HG02588 (cell line): ENCODE measurements around the gene LGR5.
"Not testable (repeated sequence)": the region's sequence is repeated elsewhere in the genome, so short reads cannot be mapped to it uniquely, and the experiment has no call there.

Source experiments
- ATAC-seq: cut with Tn5 transposase; IDR thresholded peaks from one replicate; pipeline ENCODE4 v1.9.1; 2021; ENCODE audit warnings: mild to moderate bottlenecking, moderate library complexity; ENCODE audit not compliant: unreplicated experiment

Gene LGR5

DNA sequence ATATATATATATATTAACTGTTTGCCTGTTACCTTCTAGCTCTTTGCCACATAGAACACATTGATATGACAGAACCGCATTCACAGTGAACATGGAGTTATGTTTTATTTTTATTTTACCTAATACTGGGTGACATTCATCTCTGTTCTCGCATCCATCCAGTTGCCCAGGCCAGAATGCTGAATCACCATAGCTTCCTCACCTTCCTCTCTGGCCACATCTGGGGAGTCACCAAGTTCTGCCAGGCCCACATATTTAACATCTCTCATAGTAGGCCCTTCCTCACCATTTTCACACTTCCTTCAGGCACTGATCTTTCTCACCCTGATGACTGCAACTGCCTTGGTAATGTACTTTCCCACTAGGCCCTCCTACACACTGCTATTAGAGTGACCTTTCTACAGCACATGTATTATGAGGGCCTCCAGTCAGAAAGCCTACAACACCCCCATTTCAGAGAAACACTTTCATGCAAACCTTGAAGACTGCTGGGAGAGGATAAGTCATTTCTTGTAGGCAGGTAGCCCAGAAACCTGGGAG lies 106.8 kb downstream of the LGR5 start:
- ATAC-seq: no peak

- ATAC-seq: no peak
These were observed 109.3 kb downstream of the LGR5 start for GRCh38 chr12:71548893-71549292.

- ATAC-seq: no peak
These were observed 111.9 kb downstream of the LGR5 start for GRCh38 chr12:71551529-71551928.

DNA sequence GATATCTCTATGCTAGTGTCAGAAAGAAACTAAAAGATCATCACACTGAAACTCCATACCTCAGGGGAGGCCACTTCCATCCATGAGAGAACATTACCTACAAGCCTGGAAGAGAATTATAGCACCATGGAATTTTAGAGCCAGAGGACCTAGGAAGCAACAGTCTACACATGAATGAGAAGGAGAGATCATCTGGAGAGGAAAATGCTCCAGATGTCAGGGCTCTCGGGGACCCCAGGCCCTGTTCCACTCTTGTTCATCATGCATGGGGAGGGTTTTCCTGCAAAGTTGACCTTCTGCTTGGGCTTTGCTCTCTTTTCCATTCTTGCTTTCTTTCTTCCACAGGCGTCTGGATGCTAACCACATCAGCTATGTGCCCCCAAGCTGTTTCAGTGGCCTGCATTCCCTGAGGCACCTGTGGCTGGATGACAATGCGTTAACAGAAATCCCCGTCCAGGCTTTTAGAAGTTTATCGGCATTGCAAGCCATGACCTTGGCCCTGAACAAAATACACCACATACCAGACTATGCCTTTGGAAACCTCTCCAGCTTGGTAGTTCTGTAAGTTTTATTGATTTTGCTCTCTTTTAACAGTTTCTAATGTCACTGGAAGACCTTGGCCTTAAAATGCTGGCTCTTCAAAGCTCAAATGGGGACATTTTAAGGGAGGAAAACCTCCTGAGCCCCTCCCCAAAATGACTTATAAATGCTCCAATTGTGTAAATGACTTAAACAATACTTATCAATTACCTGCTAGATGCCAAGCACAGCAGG lies 113.3 kb downstream of the LGR5 start:
- no peak for ATAC-seq

DNA sequence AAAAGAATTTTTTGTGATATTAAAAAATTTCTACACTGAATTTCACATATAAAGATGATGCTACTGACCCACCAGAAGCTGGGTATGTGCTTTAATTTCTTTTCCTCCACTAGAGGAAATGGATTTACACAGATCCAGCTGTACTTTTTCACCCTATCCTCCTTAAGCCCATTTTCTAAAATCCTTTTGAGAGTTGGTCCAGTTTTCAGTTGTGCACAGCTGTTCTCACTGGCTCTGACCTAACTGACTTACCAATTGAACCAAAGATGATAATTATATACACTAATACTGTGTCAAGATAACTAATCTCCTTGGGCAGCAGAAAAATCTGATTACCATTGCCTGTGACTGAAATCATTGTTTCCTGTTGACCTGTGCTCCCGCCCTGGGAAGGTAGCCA lies 115.6 kb downstream of the LGR5 start:
- ATAC-seq: no peak

DNA sequence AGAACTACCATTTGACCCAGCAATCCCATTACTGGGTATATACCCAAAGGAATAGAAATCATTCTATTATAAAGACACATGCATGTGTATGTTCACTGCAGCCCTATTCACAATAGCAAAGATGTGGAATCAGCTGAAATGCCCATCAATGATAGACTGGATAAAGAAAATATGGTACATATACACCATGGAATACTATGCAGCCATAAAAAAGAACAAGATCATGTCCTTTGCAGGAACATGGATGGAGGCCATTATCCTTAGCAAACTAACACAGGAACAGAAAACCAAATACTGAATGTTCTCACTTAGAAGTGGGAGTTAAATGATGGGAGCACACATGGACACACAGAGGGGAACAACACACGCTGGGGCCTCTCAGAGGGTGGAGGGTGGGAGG lies 116.2 kb downstream of the LGR5 start:
- not testable (repeated sequence) for ATAC-seq

DNA sequence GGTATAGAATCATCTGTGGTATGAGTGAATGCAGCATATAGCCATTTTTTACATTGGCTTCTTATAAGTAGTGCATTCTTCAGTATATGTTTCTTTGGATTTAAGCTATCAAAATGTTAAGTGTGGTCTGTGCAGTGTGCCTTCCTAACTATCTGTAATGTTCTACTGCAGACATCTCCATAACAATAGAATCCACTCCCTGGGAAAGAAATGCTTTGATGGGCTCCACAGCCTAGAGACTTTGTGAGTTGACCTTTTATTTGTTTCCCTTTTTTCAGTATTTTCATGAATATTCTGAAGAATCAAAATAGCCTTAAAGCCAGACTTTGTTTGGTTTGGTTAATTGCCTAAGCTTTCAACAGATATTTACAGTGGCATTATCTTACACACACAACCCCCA lies 116.8 kb downstream of the LGR5 start:
- ATAC-seq: no peak

DNA sequence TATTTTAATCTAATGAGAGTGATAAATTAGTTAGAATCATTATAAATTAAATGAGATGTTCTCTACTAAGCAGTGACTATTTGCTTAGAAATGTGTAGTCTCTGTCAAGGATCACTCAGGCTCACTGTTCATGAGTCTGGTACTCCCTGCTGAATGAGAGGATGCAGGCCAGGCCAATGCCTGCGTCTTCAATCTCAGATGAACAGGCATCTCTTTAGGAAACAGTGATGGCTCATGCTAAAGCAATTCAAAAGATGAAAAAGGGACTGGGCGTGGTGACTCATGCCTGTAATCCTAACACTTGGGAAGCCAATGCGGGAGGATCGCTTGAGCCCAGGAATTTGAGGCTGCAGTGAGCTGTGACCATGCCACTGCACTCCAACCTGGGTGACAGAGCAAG lies 117.3 kb downstream of the LGR5 start:
- no peak for ATAC-seq

DNA sequence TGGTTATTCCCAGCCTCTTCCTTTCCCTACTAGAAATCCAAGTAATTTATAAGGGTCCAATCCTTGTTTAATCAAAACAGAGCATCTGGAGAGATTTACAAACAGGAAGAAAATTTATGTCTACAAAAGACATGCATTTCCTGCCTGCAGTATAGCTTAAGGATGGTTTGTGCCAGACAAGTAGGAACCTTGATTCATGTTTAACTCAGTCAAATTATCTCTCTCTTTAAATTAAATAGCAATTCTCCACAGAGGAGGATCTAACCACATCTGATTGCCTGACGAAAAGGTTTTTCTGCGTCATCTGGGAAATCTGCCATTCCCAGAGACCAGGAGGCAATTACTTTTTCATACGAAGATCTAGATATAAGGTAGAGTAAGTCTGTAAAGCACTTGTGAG lies 118.8 kb downstream of the LGR5 start:
- ATAC-seq: no peak

DNA sequence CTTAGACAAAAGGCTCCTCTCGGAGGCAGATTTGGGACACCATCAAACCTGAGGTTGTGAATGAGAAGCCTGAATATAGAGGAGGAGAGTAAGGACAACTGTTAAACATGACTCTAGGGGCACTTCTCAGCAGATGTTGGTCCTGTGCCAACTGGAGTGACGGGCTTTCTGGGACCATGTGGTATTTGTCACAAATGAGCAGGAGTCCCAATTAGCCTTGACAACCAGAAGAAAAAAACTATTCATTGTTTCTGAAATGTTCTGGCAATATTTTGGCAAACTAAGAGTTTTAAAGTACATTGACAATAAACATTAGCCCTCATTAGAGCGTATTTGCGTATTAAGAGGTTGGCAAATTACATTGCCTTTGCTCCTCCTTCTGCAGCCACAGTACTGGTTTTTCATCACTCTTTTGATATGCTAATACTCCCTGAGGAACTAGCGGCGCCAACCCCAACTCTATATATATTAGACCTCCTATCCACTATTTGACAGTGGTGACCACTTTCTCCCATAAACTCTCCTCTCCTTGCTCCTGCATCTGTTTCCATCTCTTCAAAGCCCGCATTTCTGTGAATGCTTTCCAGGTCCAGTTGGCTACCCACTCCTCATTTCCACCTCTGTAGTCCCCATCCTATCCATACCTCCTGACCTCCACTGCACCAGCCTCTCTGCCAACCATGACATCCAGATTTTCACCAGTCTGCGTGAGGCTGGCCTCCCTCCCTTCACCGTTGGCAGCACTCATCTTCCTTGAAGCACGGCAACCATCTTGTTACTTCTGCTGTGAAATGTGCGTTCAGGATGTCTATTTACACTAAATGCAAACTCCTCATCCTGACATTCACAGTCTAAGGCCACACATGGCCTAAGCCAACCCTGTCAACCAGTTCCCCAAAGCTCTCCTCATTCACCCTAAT lies 123.3 kb downstream of the LGR5 start:
- ATAC-seq: no peak

DNA sequence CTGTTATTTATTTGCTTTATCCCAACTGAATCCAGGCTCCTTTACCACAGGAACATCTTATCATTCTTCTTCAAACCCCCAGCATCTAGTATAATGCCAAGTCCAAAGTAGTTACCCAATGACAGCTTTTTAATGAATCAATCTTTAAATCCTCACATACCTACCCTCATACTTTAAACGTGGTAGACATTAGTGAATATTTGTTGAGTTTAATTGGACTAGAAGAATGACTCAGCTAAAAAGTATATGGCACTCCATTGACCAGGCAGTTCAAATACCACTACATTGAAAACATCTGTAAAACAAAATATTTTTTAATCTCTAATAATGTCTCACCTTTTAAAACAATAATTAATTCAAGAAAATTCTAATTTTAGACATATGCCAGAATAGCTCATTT lies 125.9 kb downstream of the LGR5 start:
- ATAC-seq: no peak

DNA sequence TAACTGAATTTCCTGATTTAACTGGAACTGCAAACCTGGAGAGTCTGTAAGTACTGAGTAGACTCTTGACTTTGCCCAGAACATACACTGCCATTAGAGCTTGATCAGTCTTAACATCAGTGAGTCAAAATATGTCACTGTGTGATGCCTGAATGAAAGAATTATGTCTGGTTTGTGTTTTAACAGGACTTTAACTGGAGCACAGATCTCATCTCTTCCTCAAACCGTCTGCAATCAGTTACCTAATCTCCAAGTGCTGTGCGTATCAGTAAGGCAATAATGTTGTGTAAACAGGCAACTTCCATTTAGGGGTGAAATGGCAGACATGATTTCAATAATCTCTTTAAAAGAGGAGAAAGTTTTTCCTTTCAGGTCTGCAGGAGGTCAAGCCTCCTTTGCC lies 127.1 kb downstream of the LGR5 start:
- no peak for ATAC-seq

- ATAC-seq: no peak
These were observed 127.9 kb downstream of the LGR5 start for GRCh38 chr12:71567537-71567936.

DNA sequence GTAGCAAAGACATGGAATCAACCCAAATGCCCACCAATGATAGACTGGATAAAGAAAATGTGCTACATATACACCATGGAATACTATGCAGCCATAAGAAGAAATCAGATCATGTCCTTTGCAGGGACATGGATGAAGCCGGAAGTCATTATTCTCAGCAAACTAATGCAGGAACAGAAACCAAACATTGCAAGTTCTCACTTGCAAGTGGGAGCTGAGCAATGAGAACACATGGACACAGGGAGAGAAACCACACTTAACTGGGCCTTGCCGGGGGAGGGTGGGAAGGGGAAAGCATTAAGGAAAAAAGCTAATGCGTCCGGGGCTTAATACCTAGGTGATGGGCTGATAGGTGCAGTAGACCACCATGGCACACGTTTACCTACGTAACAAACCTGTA lies 130.3 kb downstream of the LGR5 start:
- ATAC-seq: not testable (repeated sequence)

DNA sequence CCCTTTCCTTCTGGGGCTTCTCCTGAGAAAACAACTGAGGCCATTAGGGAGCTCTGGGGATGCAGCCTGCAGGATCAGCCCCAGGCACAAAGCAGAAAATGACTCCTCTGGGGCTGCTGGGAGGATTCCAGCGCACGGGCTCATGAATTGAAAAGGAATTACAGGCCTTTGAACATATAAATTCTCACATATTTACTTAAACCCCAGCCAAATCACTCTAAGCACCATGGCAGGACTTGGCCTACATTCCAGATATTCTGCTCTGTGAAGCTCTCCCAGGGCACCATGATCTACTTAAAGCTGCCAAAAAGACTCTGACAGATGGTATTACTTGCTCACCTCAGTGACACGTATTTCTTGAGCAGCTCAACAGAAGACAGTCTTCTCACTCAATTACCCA lies 136.9 kb downstream of the LGR5 start:
- no peak for ATAC-seq

DNA sequence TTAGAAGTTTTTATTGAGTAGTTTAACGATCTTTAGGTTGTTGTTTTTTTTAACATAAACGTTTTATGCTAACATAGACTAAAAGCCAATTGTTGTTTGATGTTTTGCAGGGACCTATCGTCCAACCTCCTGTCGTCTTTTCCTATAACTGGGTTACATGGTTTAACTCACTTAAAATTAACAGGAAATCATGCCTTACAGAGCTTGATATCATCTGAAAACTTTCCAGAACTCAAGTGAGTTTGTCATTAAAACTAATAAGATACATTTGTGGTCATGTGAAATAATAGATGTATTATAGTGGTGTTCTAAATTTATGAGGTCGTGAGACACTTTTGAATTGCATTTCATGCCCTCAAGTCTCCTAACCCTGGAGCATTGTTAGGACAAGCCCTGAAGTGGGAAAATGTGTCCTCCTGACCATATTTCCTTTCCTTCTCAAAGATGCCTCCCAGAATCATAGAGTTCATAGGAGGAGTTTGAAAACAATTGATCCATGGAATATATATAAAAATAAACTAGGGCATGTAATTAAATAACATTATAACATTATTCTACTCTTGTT lies 139.2 kb downstream of the LGR5 start:
- ATAC-seq: no peak

DNA sequence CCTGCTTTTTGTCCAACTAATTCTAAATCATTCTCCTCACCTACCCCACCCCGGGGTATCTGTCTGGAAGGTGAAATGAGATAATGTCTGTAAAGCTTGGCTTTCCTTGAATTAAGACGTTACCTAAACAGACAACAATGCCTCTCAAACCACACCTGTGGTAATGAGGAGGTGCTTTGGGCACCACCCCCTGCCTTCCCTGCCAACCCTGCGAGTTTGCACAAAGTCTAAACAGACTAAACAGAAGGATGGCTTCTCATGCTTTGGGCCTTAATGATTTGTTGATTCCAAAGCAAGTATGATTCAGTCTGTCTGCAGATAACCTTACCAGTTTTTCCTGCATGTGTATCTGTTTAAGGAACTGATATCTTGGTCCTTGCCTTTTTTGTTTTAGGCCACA lies 141.6 kb downstream of the LGR5 start:
- no peak for ATAC-seq

DNA sequence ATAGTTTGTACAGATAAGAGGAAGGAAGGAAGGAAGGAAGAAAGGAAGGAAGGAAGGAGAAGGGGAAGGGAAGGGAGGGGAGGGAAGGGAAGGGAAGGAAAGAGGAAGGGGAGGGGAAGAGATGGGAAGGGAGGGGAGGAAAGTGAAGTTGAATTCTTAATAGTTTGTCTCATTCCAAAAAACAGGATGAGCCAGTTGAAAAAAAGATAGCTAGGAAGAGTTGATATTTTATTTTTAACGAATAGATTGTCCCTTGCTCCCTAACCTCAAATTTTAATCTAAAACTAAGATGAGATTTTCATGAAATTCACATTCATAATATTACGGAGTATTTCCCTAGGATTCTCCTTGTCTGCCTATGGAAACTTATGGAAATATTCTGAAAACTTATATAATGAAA lies 143.3 kb downstream of the LGR5 start:
- ATAC-seq: no peak

DNA sequence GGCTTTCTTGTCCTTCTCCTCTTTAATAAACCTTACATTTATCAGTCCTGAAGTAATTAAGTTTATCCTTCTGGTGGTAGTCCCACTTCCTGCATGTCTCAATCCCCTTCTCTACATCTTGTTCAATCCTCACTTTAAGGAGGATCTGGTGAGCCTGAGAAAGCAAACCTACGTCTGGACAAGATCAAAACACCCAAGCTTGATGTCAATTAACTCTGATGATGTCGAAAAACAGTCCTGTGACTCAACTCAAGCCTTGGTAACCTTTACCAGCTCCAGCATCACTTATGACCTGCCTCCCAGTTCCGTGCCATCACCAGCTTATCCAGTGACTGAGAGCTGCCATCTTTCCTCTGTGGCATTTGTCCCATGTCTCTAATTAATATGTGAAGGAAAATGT lies 144.8 kb downstream of the LGR5 start:
- ATAC-seq: no peak

GRCh38 chr12:71585218-71585617 lies 145.6 kb downstream of the LGR5 start:
- no peak for ATAC-seq

DNA sequence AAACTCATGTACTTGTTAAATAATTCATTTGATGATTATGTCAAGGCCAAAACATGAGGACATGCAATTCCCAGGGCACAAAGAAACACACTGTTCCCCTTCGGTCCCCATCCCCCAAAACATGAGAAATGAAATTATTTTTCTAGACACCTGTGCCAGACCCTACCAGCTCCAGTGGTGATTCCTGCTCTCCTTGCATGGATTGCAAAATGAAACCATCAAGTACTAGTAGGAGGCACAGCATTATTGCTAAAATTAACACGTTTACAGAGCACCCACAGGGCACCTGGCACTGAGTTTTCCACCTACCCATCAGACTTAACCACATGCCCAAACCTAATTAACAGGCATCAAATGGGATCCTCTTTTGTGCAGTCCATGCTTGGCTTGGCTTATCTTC lies 147.4 kb downstream of the LGR5 start:
- no peak for ATAC-seq

GRCh38 chr12:71589478-71589881 lies 149.9 kb downstream of the LGR5 start:
- ATAC-seq: no peak
